Measurements from ENCODE around the gene ABHD6. TPM values are rescaled to one million over a fixed set of nuclear protein-coding genes. Genes with fewer than 3 reads are reported as not detected.
"Not testable (repeated sequence)": the region's sequence is repeated elsewhere in the genome, so short reads cannot be mapped to it uniquely, and the experiment has no call there.

ABHD6 gene
- total and polyA plus RNA-seq, 9 donors: 3.2 to 7.1 (median 4.5) TPM

DNA sequence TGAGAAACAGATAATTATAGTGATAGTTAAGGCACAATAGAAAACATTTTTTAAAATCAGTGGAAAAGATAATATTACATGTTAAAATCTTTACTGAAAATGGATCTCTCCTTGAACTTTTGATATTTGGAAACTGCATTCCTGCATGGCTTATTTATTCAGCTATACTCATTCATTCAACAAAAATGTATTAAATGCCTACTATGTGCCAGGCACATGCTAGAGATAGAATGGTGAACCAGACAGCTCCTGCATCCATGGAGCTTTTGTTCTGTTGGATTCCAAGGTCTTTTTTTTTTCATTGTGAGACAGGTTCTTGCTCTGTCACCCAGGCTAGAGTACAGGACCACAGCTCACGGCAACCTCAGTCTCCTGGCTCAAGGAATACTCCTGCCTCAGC is 99.6 kb downstream of the ABHD6 start:
- Histone ChIP-seq H3K4me1 (ENCODE audit: control insufficient read depth, insufficient read depth, low read length) (peaks cover 5% of the 10 kb centered on the region), H3K9me3 (replicated peaks; ENCODE audit: control insufficient read depth, low read depth, low read length) (no peaks in the 10 kb centered on the region), H3K27ac (ENCODE audit: low read length) (no peak overlapping the region), H3K27me3 (ENCODE audit: control insufficient read depth, insufficient read depth, low read length) (no peaks in the 10 kb centered on the region), H3K36me3 (ENCODE audit: control insufficient read depth, insufficient read depth, low read length) (peaks cover 3% of the 10 kb centered on the region), H3K4me3 (ENCODE audit: low read length) (no peak overlapping the region)
- WGBS (ENCODE audit: insufficient coverage): no CpG with 5 or more reads among the region's 1 CpG
- DNase-seq: no peak

DNA sequence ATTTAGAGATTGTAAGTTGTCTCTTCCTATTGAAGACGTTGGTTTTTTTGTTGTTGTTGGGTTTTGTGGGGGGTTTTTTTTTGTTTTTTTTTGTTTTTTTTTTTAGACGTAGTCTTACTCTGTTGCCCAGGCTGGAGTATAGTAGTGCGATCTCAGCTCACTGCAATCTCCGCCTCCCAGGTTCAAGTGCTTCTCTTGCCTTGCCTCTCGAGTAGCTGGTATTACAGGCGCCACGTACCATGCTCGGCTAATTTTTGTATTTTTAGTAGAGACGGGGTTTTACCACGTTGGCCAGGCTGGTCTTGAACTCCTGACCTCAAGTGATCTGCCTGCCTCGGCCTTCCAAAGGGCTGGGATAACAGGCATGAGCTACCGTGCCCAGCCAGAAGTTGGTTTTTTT is 101.6 kb downstream of the ABHD6 start:
- H3K9me3 ChIP-seq (replicated peaks; ENCODE audit: control insufficient read depth, low read depth, low read length); H3K4me3 ChIP-seq (ENCODE audit: low read length); H3K27me3 ChIP-seq (ENCODE audit: control insufficient read depth, insufficient read depth, low read length); DNase-seq; H3K27ac ChIP-seq (ENCODE audit: low read length); H3K36me3 ChIP-seq (ENCODE audit: control insufficient read depth, insufficient read depth, low read length); H3K4me1 ChIP-seq (ENCODE audit: control insufficient read depth, insufficient read depth, low read length): not testable (repeated sequence)
- 95% methylated on average over 6 of the region's 12 CpGs for WGBS (ENCODE audit: insufficient coverage)

DNA sequence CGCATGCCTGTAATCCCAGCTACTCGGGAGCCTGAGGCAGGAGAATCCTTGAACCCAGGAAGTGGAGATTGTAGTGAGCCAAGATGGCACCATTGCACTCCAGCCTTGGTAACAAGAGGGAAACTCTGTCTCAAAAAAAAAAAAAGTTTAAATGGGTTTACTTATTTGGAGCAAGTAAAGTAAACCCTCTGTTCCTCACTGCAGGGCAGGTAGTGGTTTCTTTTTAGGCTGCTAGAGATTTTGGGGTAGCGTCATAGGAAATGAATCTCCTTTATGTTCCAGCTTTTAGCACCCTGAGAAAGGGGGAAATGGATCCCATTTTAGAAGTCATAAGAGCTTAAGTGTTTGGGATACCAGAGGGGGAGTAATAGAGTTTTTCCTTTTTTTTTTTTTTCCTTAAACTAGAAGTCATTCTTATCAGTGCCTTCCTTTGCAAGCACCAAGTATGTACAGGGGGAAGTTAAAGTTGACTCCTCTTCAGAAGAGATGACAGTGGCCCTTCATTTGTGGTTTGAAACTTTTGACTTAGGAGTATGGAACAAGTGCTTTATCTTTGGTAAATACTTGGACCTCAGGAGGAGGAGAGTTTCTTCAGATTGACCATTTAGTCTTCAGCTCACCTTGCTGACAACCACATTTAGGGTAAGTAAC is 103.1 kb downstream of the ABHD6 start:
- Histone ChIP-seq H3K36me3 (ENCODE audit: control insufficient read depth, insufficient read depth, low read length) (peaks cover 8% of the 10 kb centered on the region), H3K27ac (ENCODE audit: low read length) (no peak overlapping the region), H3K4me1 (ENCODE audit: control insufficient read depth, insufficient read depth, low read length) (no peaks in the 10 kb centered on the region), H3K9me3 (replicated peaks; ENCODE audit: control insufficient read depth, low read depth, low read length) (no peaks in the 10 kb centered on the region), H3K27me3 (ENCODE audit: control insufficient read depth, insufficient read depth, low read length) (no peaks in the 10 kb centered on the region), H3K4me3 (ENCODE audit: low read length) (no peak overlapping the region)
- DNase-seq: no peak
- WGBS (ENCODE audit: insufficient coverage): 71% methylated on average over 1 of the region's 3 CpGs

DNA sequence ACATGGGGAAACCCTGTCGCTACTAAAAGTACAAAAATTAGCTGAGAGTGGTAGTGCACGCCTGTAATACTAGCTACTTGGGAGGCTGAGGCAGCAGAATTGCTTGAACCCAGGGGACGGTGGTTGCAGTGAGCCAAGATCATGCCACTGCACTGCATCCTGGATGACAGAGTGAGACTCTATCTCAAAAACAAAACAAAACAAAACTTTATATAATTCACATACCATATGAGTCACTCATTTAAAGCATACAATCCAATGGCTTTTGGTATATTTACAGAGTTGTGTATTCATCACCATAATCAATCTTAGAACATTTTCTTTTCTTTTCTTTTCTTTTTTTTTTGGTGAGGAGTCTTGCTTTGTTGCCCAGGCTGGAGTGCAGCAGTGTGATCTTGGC is 103.8 kb downstream of the ABHD6 start:
- Histone ChIP-seq H3K4me1 (ENCODE audit: control insufficient read depth, insufficient read depth, low read length) (no peaks in the 10 kb centered on the region), H3K36me3 (ENCODE audit: control insufficient read depth, insufficient read depth, low read length) (peaks cover 8% of the 10 kb centered on the region), H3K4me3 (ENCODE audit: low read length) (no peak overlapping the region), H3K27me3 (ENCODE audit: control insufficient read depth, insufficient read depth, low read length) (no peaks in the 10 kb centered on the region), H3K9me3 (replicated peaks; ENCODE audit: control insufficient read depth, low read depth, low read length) (no peaks in the 10 kb centered on the region), H3K27ac (ENCODE audit: low read length) (no peak overlapping the region)
- WGBS (ENCODE audit: insufficient coverage): 67% methylated on average over 1 of the region's 3 CpGs
- DNase-seq: no peak

DNA sequence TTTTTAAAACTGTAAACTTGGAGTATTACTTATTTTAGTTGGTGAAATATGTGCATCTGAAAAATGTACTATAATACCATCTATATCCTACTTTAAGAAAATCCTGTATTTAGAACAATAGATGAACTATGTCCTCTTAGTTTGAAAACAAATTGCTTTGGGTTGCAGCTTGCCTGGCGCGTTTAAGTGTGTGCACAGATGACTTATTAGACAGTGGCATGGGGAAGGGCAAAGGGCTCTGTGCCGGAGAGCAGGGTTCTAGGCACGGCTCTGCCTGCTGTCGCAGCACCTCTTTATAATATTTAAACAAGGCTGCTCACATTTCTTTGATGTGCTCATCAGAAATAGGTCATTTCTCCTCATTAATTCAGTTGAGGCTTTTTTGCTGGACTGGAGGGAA is 105.1 kb downstream of the ABHD6 start:
- Histone ChIP-seq H3K9me3 (replicated peaks; ENCODE audit: control insufficient read depth, low read depth, low read length) (no peaks in the 10 kb centered on the region), H3K4me1 (ENCODE audit: control insufficient read depth, insufficient read depth, low read length) (no peaks in the 10 kb centered on the region), H3K27me3 (ENCODE audit: control insufficient read depth, insufficient read depth, low read length) (no peaks in the 10 kb centered on the region), H3K4me3 (ENCODE audit: low read length) (no peak overlapping the region), H3K27ac (ENCODE audit: low read length) (no peak overlapping the region), H3K36me3 (ENCODE audit: control insufficient read depth, insufficient read depth, low read length) (peaks cover 8% of the 10 kb centered on the region)
- DNase-seq: no peak
- 69% methylated on average over 2 of the region's 5 CpGs for WGBS (ENCODE audit: insufficient coverage)

Other genes starting within 250 kb of the ABHD6 start
- 66.7 TPM for gene FLNB, start 229.4 kb upstream of the ABHD6 start, total RNA-seq
- 10 to 100 TPM; 44.4 to 87.1 (median 63.9) TPM for gene FLNB, start 229.4 kb upstream of the ABHD6 start, polyA plus RNA-seq (ENCODE audit: insufficient read depth in 1 of 8, insufficient read length in 8 of 8, low replicate concordance in 1 of 8)
- 0.89 TPM for gene DNASE1L3, start 26.8 kb upstream of the ABHD6 start, total RNA-seq
- gene DNASE1L3, start 26.8 kb upstream of the ABHD6 start, polyA plus RNA-seq (ENCODE audit: insufficient read depth in 1 of 8, insufficient read length in 8 of 8, low replicate concordance in 1 of 8): 1 to 10 TPM in 4 of 8 donors, under 1 TPM in 4; 0.34 to 1.6 (median 1.1) TPM
- gene RPP14, start 68.5 kb downstream of the ABHD6 start, total RNA-seq: 18.6 TPM
- gene RPP14, start 68.5 kb downstream of the ABHD6 start, polyA plus RNA-seq (ENCODE audit: insufficient read depth in 1 of 8, insufficient read length in 8 of 8, low replicate concordance in 1 of 8): 10 to 100 TPM; 14.3 to 24.6 (median 19.1) TPM
- gene HTD2, start 68.7 kb downstream of the ABHD6 start, total RNA-seq: 11.1 TPM
- gene HTD2, start 68.7 kb downstream of the ABHD6 start, polyA plus RNA-seq (ENCODE audit: insufficient read depth in 1 of 8, insufficient read length in 8 of 8, low replicate concordance in 1 of 8): 10 to 100 TPM in 4 of 8 donors, 1 to 10 TPM in 4; 7.8 to 12.5 (median 10.1) TPM
- gene PXK, start 95.1 kb downstream of the ABHD6 start, total RNA-seq: 17.7 TPM
- 10 to 100 TPM; 15.9 to 19.9 (median 17.3) TPM for gene PXK, start 95.1 kb downstream of the ABHD6 start, polyA plus RNA-seq (ENCODE audit: insufficient read depth in 1 of 8, insufficient read length in 8 of 8, low replicate concordance in 1 of 8)
- 78.8 TPM for gene PDHB, start 196.0 kb downstream of the ABHD6 start, total RNA-seq
- gene PDHB, start 196.0 kb downstream of the ABHD6 start, polyA plus RNA-seq (ENCODE audit: insufficient read depth in 1 of 8, insufficient read length in 8 of 8, low replicate concordance in 1 of 8): 10 to 100 TPM; 78.3 to 88.2 (median 82.6) TPM

Measured in muscle of leg (tissue), 11 donors.